ENCODE data around the gene AIP. TPM values are rescaled to one million over a fixed set of nuclear protein-coding genes. Genes with fewer than 3 reads are reported as not detected.
"Not testable (repeated sequence)": the region's sequence is repeated elsewhere in the genome, so short reads cannot be mapped to it uniquely, and the experiment has no call there.

AIP gene
- polyA plus RNA-seq, 3 donors, result 61.9 to 72.1 (median 66.7) TPM

DNA sequence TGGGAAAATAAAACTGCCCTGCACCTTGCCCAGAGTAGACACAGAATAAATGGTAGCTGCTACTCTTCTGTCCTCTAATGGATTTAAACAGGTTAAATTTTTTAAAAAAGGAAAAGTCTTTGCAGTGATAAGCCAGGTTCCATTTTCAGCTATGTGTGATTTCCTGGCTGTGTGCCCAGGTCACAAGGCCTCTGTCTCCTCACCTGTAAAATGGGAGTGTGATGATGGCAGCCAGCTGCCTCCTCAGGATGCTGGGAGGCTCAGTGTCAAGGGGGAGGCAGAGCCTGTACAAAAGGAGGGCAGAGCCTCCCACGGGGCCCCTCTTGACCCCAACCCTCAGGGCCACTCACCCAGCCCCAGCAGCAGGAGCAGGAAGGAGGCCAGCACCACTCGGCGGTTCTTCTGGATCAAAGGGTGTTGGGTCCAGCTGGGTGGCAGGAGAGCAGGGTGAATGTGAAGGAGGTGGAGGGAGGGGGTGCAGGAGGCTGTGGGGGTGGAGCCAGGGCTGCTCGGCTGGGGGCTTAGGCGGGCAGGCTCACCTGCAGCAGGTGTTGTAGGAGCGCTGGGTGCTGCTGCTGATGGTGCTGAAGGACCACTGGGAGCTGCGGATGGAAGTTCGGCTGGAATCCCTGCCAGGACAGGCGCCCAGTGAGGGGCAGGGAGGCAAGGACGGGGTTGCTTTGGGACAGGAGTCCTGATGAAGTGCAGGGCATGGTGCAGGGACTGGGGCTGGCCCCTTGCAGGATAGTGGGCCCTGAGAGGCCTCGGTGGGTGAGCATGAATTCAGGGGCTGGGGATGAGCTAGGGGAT is 15.7 kb upstream of the AIP start:
- no peak for DNase-seq (ENCODE audit: low read depth in 3 of 3, low spot score in 2 of 3)

DNA sequence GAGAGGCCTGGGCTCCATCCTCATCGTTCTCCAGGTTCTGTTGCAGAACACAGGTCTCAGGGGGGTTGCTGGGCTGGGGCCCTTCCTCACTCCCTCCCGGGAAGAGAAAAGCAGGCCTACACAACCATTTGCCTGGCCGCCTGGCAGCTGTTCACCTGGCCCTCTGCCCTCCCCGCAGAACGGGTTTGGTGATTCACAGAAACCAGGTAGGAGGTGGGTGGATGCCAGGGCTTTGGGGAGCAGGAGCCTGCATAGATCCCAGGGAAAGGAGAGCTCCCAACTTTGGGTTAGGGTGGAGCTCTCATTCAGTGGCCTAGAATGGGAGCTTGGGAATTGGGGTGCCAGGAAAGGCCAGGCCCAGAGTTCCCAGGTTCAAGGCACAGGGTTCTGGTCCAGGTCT is 14.8 kb upstream of the AIP start:
- DNase-seq (ENCODE audit: low read depth in 3 of 3, low spot score in 2 of 3), result no peak

DNA sequence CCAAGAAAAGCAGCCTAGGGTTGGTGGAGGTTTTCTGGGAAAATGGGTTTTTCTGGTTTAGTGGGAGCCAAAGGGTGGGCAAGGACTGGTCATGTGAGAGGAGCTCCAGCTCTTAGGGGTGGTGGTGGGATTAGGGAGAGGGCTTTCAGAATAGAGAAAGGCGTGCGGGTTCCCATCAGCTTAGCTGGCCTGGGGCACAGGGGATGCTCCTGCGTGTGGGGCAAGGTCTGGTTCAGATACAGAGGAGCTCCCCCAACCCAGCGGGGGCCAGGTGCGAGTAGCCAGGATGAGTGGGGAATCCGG is 14.4 kb upstream of the AIP start:
- DNase-seq (ENCODE audit: low read depth in 3 of 3, low spot score in 2 of 3), result no peak

DNA sequence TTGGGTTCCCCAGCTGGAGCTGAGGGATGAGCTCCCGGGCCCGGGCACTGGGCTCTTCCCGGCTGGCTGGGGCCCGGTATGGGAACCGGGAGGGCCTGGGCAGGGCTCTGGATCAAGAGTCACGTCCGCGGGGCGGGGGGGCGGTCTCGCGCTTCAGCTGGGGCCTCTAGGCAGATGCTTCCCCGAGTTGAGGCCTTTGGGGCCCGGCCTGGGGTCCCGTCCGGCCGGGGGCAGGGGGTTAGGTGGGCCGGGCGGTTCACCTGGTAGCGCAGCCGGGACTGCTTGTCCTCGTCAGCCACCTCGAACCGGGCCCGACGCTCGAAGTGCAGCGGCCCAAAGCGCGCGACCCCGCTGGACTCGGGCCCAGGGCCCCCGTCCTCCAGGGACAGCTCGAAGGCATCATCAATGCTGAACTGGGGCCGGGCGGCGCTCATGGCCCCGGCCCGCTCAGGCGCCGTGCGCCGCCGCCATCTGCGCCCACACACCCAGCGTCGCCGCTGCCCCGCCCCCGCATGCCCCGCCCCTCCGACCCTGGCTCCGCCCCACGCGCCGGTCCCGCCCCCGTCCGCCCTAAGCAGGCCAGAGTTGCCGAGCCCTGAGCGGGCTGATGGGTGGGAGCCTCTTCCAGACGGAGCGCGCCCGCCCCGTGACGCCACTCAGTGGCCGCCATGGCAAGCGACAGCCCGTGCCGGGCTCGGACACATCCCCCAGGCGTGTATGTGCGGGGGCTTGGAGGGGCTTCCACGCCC is 13.9 kb upstream of the AIP start, which contains the start of gene TMEM134:
TSS of gene TMEM134 (minus strand) at position 493 of the 749 bp plus-strand sequence. CDS start at position 434, 59 bp downstream.
- peak in 2 of 3 donors; percentile 75 to 77 for DNase-seq (ENCODE audit: low read depth in 3 of 3, low spot score in 2 of 3)

DNA sequence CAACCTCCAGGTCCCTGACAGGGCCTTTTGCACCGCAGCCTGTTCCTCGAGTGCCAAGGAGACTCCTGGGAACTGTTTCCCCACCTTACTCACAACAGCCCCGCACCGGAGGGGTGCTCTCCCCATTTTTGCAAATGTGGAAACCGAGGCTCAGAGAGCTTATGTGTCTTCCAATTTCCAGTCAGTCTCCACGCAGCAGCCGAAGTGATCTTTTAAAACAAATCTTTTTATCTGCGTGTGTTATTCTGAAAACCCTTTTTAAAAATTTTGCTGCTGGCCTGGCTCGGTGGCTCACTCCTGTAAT is 13.4 kb upstream of the AIP start:
- no peak for DNase-seq (ENCODE audit: low read depth in 3 of 3, low spot score in 2 of 3)

DNA sequence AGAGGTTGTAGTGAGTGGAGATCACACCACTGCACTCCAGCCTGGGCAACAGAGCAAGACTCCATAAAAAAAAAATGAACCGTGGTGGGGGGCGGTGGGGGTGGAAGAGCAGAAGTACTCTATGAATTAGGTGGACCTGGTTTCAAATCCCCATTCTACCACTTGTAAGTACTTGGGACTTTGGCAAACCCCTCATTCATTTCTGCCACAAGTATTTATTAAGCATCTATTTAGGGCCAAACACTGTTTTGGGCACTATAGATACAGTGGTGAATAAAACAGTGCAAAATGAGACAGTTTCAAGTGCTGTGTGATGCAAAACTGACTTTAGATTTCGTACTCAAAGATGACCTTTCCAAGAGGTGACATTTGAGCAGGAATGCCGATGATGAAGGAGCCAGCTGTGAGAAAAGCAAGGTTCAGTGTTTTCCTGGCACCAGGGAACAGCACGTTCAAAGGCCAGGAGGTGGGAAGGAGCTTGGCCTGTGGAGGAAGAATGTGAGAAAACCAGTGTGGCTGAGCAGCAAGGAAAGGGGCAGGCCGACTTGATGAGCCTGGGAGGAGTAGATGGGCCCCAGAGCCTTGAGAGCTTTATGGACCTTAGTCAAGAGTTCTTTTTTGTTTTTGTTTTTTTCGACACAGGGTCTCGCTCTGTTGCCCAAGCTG is 12.4 kb upstream of the AIP start:
- DNase-seq (ENCODE audit: low read depth in 3 of 3, low spot score in 2 of 3), result no peak

DNA sequence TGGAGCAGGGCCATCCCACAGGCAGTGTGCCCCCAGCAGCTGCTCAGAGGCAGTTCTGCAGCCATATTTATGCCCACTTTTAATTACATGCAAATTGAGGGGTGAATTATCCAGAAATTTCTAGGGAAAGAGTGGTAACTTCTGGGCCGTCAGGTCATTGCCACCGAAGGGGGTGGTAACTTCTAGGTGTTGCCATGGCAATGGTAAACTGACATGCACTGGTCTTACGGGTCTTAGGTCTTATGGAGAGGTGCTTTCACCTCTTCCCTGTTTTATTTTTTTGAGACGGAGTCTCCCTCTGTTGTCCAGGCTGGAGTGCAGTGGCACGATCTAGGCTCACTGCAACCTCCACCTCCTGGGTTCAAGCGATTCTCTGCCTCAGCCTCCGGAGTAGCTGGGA is 9.9 kb upstream of the AIP start:
- no peak for DNase-seq (ENCODE audit: low read depth in 3 of 3, low spot score in 2 of 3)

DNA sequence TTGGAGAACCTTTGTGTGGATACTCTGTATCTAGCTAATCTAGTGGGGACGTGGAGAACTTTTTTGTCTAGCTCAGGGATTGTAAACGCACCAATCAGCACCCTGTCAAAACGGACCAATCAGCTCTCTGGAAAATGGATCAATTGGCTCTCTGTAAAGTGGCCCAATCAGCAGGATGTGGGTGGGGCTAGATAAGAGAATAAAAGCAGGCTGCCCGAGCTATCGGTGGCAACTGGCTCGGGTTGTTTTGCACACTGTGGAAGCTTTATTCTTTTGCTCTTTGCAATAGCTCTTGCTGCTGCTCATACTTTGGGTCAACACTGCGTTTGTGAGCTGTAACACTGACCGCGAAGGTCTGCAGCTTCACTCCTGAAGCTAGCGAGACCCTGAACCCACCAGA is 6.1 kb upstream of the AIP start:
- not testable (repeated sequence) for DNase-seq (ENCODE audit: low read depth in 3 of 3, low spot score in 2 of 3)

DNA sequence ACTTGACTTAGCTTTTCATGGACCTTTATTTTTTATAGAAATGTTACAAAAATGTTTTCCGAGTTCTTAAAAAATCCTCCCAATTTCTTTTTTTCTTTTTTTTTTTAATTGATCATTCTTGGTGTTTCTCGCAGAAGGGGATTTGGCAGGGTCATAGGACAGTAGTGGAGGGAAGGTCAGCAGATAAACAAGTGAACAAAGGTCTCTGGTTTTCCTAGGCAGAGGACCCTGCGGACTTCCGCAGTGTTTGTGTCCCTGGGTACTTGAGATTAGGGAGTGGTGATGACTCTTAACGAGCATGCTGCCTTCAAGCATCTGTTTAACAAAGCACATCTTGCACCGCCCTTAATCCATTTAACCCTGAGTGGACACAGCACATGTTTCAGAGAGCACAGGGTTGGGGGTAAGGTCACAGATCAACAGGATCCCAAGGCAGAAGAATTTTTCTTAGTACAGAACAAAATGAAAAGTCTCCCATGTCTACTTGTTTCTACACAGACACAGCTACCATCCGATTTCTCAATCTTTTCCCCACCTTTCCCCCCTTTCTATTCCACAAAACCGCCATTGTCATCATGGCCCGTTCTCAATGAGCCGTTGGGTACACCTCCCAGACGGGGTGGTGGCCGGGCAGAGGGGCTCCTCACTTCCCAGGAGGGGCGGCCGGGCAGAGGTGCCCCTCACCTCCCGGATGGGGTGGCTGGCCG is 5.3 kb upstream of the AIP start:
- DNase-seq (ENCODE audit: low read depth in 3 of 3, low spot score in 2 of 3), result not testable (repeated sequence)

DNA sequence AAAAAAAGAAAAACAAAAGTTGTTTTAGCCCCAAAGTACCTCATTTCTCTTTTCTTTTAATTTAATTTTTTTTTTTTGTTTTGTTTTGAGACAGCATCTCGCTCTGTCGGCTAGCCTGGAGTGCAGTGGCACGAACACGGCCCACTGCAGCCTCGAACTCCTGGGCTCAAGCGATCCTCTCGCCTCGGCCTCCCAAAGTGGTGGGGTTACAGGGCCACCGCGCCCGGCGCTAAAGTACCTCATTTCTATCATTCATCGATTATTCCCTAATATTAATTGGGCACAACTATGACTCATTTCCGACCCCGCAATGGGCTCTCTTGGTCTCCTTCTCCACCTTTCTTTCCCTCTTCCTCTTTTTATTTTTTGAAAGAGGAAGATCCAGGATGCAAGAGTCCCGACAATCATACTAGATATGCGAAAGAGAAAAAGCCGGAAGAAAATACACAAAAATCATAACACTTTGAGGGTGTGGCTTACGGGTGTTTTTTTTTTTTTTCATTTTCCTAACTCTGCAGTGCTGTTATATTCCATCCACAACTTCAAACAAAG is 475 bp upstream of the AIP start:
- no peak for DNase-seq (ENCODE audit: low read depth in 3 of 3, low spot score in 2 of 3)

DNA sequence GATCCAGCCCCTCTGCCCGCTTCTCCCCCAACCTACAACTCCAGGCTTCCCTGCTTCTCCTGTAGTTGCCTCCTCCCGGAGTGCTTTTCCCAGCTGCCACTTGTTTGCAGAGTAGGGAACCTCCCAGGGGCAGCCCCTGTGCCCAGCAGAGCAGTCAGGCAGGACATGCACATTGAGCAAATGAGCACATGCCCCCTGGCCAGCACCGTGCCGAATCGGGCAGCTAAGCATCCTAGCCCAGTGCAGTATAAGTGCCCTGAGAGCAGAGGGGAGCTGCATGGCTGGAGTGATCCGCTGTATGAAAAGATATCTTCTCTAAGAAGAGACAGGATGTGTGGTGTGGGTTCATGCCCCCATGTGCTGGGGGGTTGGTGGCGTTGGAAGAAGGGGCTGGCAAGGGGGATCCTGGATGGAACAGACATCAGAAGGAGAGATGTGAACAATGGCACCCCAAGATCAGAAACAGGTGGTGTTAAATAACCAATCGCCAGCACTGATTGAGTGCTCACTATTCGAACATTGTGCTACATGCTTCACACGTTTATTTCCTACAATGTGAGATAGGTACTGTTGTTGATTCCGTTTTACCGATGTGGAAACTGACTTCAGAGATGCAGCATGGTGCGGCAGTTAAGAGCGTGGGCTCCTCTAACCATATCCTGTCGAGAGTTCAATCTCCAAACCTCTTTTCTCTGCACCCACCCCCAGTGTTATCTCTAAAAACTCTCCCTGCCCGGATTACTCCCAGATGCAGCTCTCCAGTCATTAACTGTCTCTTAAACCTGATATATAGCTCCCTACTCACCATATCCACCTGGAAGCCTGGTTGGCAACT is 1.2 kb downstream of the AIP start:
- DNase-seq (ENCODE audit: low read depth in 3 of 3, low spot score in 2 of 3), result no peak

DNA sequence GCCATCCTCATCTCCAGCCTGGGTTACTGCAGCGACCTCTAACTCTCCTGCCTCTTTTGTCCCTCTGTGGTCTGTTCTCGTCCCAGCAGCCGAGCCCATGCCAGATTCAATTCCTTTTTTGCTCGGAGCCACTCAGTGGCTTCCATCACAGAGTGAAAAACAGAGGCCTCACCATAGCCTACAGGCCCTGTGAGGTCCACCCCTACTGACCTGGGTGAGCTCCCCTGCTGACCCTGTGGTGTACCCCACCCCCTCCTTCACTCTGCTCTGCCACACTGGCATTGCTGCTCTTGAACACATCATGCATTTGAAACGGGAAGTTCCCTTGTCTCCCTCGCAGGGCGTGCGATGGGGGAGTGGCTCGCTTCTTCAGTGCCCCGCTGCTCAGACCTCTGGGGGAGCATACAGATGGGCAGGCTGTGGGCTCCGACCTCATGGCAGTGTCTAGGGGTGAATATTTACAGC is 2.1 kb downstream of the AIP start:
- DNase-seq (ENCODE audit: low read depth in 3 of 3, low spot score in 2 of 3), result no peak

DNA sequence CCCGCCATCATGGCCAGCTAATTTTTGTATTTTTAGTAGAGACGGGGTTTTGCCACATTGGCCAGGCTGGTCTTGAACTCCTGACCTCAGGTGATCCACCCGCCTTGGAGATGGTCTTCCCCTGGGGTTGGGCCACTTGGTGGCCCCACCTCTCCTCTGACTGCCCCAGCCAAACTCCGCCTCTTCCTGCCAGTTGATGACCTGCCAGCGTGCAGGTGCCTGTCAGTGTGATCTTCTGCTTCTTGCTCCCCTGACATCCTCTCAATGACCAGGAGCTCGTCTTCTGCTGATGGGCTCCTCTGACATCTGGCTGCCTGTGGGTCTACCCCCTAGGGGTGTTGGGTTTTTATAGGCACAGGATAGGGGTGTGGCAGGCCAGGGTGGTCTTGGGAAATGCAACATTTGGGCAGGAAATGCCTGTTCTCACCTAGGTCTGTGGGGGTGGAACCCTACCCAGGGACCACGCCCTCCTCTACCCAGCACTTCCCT is 3.1 kb downstream of the AIP start:
- not testable (repeated sequence) for DNase-seq (ENCODE audit: low read depth in 3 of 3, low spot score in 2 of 3)

DNA sequence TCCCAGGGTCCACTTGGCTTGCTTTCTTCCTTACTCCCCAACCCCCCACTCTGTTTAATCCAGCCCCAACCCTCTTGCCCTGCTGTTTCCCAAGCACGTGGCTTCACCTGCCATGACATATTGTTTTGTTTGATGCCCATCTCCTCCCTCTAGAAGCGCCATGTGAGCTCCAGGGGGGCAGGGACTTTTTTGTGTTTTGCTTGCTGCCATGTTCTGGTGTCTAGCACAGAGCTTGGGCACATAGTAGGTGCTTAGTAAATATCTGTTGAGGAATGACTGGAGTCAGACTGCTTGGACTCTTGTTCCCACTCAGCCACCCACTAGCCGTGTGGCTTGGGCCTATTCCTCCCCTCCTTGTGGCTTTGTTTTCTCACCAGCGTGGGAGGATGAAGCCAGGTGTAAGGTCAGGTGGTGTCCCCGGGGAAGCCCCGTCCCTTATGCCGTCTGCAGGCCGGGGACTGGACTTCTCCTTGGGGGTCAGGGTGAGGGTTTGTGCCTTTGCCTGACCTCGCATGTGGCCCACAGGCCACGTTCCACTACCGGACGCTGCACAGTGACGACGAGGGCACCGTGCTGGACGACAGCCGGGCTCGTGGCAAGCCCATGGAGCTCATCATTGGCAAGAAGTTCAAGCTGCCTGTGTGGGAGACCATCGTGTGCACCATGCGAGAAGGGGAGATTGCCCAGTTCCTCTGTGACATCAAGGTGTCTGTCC is 3.8 kb downstream of the AIP start:
- no peak for DNase-seq (ENCODE audit: low read depth in 3 of 3, low spot score in 2 of 3)

DNA sequence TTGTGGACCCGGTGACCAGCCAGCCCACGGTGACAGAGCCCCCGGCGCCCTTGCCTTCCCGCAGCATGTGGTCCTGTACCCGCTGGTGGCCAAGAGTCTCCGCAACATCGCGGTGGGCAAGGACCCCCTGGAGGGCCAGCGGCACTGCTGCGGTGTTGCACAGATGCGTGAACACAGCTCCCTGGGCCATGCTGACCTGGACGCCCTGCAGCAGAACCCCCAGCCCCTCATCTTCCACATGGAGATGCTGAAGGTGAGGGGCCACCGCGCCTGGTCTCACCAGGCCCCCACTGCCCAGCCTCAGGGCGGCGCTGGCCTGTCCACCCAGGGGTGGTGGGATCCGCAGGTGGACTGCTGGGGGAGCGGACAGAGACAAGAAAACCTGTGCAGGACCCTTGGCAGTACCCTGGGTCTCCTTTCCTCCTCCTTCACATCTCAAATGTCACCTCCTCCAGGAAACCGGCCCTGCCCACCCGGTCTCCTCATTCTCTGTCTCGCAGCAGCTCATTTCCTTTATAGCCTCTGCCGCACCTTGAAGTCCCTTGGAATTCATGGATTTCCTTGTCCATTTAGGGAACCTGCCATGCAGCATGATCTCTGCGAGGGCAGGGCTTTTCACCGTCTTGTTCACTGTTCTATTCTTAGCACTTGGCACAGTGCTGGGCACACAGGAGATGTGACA is 6.5 kb downstream of the AIP start:
- DNase-seq (ENCODE audit: low read depth in 3 of 3, low spot score in 2 of 3), result no peak

DNA sequence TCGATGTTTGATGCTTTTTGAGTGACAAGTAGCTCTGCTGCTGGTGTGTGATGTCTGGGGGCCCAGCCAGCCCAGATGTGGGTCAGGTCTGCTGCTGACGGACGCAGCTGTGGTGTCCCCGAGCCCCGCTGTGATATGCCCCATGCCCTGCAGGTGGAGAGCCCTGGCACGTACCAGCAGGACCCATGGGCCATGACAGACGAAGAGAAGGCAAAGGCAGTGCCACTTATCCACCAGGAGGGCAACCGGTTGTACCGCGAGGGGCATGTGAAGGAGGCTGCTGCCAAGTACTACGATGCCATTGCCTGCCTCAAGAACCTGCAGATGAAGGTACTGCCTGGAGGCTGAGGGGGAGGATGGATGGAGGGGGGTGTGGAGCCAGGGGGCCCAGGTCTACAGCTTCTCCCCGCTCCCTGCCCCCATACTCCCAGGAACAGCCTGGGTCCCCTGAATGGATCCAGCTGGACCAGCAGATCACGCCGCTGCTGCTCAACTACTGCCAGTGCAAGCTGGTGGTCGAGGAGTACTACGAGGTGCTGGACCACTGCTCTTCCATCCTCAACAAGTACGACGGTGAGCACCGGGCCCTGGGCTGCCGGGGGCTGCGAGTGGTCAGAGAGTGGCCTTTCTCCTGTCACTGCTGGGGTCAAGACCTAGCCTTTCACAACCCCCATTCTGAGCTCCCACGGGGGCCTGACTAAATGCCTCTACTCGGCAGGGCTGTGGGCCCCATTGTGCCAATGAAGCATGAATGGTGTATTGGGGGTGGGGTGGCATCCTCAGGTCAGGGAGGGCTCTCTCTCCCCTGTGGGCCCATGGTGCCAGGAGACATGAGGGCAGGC is 7.3 kb downstream of the AIP start:
- no peak for DNase-seq (ENCODE audit: low read depth in 3 of 3, low spot score in 2 of 3)

DNA sequence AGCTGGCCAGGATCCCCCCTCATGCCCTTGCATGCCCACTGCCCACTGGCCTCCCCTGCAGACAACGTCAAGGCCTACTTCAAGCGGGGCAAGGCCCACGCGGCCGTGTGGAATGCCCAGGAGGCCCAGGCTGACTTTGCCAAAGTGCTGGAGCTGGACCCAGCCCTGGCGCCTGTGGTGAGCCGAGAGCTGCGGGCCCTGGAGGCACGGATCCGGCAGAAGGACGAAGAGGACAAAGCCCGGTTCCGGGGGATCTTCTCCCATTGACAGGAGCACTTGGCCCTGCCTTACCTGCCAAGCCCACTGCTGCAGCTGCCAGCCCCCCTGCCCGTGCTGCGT is 7.9 kb downstream of the AIP start:
- DNase-seq (ENCODE audit: low read depth in 3 of 3, low spot score in 2 of 3), result no peak
